ENCODE data around the gene CCDC106. TPM values are rescaled to one million over a fixed set of nuclear protein-coding genes. Genes with fewer than 3 reads are reported as not detected.

The CCDC106 gene
- total RNA-seq, 2 experiments from 2014 or later, result 8.3 to 8.8 TPM

DNA sequence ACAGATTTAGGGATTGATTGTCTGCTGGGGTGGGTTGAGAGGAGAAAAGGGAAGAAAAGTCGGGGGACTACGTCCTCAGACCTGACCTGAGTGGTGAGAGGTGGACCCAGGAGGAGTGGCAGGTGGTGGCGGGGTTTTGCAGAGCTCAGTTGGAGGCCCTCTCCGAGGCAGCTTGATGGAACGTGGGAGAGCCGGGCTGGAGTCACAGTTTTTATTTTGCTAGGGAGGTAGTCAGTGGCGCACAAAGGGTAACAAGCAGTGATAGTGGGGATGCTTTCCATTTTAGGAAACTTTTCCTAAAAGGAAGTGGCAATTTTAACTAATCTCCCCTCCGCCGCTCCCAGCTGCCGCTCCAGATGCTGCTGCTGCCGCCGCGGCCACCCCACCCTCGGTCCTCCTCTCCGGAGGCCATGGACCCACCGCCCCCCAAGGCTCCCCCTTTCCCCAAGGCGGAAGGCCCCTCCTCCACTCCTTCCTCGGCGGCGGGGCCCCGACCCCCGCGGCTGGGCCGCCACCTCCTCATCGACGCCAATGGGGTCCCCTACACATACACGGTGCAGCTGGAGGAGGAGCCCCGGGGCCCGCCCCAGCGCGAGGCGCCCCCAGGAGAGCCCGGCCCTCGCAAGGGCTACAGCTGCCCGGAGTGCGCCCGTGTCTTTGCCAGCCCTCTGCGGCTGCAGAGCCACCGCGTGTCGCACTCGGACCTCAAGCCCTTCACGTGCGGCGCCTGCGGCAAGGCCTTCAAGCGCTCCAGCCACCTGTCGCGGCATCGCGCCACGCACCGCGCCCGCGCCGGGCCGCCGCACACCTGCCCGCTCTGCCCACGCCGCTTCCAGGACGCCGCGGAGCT, 5.6 kb upstream of the CCDC106 start:
- H3K27ac Mint-ChIP-seq, result peak overlapping the region; percentile 98
- peaks cover 3% of the 10 kb centered on the region for H3K9me3 Mint-ChIP-seq
- peak overlapping the region; percentile 93 for H3K4me3 Mint-ChIP-seq
- ChIA-PET POLR2A (no interaction called here), CTCF (interaction anchor here (0.8 to 2.1 kb wide), 7 partner anchors 8 to 138 kb away, joined by 3 to 17 read pairs (median 8); partner anchors contain the start of genes U2AF2 and ZNF784)
- peaks cover 59% of the 10 kb centered on the region for H3K4me1 Mint-ChIP-seq
- H3K36me3 Mint-ChIP-seq (ENCODE audit: low read depth), result peaks cover 37% of the 10 kb centered on the region
- H3K27me3 Mint-ChIP-seq, result no peaks in the 10 kb centered on the region
- DNase-seq, result no peak

DNA sequence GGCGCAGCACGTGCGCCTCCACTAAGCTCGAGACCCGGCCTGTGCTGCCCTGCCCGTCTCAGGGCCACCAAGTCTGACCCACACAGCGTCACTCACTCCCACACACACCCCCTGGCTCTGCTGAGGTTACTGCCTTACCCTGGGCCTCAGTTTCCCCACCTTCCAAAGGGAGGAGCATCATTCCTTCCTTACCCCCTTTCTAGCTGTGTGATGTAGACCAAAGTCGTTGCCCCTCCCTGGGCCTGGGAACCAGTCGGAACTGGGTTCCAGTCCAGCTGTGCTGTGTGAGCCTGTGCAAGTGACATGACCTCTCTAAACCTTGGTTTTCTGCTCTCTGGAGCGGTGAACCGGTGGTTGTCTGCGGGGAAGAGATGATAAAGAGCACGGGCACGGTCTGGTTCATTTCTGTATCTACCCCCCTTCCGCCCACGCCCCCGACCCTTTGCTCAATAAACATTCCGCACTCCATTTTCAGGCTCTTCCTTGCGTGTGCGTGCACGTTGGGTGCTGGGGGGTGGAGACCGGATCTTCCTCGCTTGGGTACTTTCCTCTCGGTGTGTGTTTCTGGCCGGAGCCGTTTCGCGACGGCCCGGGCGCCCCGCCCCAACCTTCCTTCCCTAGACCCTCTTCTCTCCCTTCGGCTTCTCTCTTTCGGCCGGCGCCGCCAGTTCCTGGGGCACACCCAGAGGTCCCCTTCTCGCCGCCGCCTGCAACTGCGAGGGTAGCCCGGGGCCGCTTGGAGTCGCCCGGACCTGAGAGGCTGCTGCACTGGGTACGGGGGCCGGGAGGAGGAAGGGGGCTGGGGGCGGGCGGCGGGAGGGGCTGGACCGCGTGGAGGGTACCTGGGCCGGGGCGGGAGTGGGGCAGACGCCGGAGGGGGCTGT, 4.8 kb upstream of the CCDC106 start, which contains the start of gene ZNF581:
Gene ZNF581, plus strand, starts transcription at position 647 of the 884 bp plus-strand sequence. CDS start 923 bp downstream, outside the sequence.
- Mint-ChIP-seq H3K27me3 (no peaks in the 10 kb centered on the region), H3K9me3 (peaks cover 3% of the 10 kb centered on the region), H3K27ac (peak within 1 kb of the TSS; percentile 98), H3K36me3 (ENCODE audit: low read depth) (peaks cover 32% of the 10 kb centered on the region), H3K4me1 (peaks cover 55% of the 10 kb centered on the region), H3K4me3 (peak within 1 kb of the TSS; percentile 93)
- DNase-seq, result peak; percentile 78
- ChIA-PET POLR2A (no interaction called here), CTCF (interaction anchor here (0.8 to 2.1 kb wide), 6 partner anchors 8 to 139 kb away, joined by 3 to 17 read pairs (median 9); partner anchors contain the start of genes U2AF2 and ZNF784)

DNA sequence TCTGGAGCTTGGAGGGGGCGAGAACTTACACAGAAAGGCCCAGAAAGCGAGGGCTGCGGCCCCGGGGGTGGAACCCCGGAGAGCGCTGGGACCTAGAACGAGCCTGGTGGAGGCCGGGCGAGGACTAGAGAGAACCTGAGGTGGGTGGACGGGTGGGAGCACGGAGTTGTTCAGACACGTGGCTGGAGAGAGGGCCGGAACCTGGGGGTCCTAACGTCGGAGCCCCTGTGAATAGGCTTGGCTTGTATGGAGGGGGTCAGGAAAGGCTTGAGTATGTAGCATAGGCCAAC, 4.2 kb upstream of the CCDC106 start:
- Mint-ChIP-seq H3K27ac (peak overlapping the region; percentile 98), H3K36me3 (ENCODE audit: low read depth) (peaks cover 28% of the 10 kb centered on the region), H3K27me3 (no peaks in the 10 kb centered on the region), H3K4me3 (peak overlapping the region; percentile 93), H3K4me1 (peaks cover 56% of the 10 kb centered on the region), H3K9me3 (peaks cover 3% of the 10 kb centered on the region)
- DNase-seq, result no peak
- CTCF ChIA-PET, result interaction anchor here (2.1 kb wide), 1 partner anchor 11 kb away, joined by 17 read pairs; the partner anchor contains the start of gene U2AF2
- POLR2A ChIA-PET, result no interaction called here

DNA sequence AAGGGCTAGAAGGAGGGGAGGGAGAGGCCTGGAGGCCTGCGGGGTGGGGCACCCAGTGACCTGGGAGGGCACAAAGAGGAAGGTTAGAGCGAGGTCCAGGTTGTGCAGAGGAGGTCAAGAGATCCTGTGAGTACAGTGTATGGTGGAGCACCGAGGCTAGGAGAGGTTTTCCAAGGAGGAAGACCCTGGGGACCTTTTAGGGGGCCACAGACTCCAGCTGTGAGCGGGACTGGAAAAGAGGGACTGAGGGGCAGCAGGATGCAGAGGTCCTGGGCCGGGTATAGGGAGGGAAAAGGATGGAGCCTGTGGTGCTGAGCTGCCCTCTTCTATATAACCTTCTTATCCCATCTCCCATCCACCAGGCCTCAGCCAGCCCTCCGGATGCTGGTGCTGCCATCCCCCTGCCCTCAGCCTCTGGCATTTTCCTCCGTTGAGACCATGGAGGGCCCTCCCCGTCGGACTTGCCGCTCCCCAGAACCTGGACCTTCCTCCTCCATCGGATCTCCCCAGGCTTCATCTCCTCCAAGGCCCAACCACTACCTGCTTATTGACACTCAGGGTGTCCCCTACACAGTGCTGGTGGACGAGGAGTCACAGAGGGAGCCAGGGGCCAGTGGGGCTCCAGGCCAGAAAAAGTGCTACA, 3.7 kb upstream of the CCDC106 start:
- DNase-seq, result no peak
- ChIA-PET POLR2A (no interaction called here), CTCF (interaction anchor here (1.1 to 2.2 kb wide), 2 partner anchors 9 to 10 kb away, joined by 3 to 11 read pairs; partner anchors contain the start of gene U2AF2)
- H3K36me3 Mint-ChIP-seq (ENCODE audit: low read depth), result peaks cover 25% of the 10 kb centered on the region
- no peaks in the 10 kb centered on the region for H3K9me3 Mint-ChIP-seq
- H3K27me3 Mint-ChIP-seq, result no peaks in the 10 kb centered on the region
- H3K4me1 Mint-ChIP-seq, result peaks cover 52% of the 10 kb centered on the region
- peak overlapping the region; percentile 98 for H3K27ac Mint-ChIP-seq
- H3K4me3 Mint-ChIP-seq, result peak overlapping the region; percentile 93

DNA sequence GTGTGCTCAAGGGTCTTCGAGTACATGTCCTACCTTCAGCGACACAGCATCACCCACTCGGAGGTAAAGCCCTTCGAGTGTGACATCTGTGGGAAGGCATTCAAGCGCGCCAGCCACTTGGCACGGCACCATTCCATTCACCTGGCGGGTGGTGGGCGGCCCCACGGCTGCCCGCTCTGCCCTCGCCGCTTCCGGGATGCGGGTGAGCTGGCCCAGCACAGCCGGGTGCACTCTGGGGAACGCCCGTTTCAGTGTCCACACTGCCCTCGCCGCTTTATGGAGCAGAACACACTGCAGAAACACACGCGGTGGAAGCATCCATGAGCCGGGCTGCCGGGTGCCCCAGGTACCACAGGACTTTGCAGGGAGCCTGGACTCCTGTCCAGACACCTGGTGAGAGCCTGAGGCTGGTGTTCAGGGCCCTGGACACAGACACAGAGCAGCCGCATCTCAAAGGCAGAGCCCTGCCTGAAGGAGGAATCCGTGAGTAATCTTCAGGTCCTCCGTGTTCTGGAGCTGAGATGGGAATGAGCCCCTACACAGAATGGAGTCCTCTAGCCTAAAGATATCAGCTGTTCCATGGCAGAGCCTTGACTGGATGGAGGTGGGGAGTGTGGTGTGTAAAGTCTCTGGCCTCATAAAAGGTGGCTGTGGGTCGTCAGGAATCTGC, 3.0 kb upstream of the CCDC106 start:
- no peaks in the 10 kb centered on the region for H3K27me3 Mint-ChIP-seq
- CTCF ChIA-PET, result interaction anchor here (1.1 to 2.2 kb wide), 2 partner anchors 8 to 9 kb away, joined by 3 to 11 read pairs; partner anchors contain the start of gene U2AF2
- peak overlapping the region; percentile 57 for H3K27ac Mint-ChIP-seq
- POLR2A ChIA-PET, result no interaction called here
- DNase-seq, result no peak
- peaks cover 53% of the 10 kb centered on the region for H3K4me1 Mint-ChIP-seq
- H3K36me3 Mint-ChIP-seq (ENCODE audit: low read depth), result peaks cover 25% of the 10 kb centered on the region
- H3K9me3 Mint-ChIP-seq, result no peaks in the 10 kb centered on the region
- H3K4me3 Mint-ChIP-seq, result peak overlapping the region; percentile 93

DNA sequence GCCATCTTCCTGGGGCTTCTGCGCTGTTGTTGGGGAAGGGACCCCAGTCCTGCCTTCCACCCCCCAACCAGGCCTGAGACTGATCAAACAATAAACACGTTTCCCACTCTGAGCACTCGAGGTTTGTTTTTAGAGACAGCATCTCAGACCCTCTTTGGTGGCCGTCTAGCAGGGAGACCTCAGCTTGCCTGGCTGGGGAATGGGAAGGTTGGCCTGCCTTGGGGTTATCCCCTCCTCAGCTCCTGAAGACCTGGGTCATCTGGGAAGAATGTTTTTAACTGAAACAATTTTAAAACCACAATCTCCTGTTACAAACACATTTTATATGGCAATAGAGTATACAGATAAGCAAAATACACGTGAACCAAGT, 2.5 kb upstream of the CCDC106 start:
- Mint-ChIP-seq H3K9me3 (no peaks in the 10 kb centered on the region), H3K4me3 (peak overlapping the region; percentile 47), H3K4me1 (peaks cover 53% of the 10 kb centered on the region), H3K27me3 (no peaks in the 10 kb centered on the region), H3K27ac (peak overlapping the region; percentile 57), H3K36me3 (ENCODE audit: low read depth) (peaks cover 27% of the 10 kb centered on the region)
- CTCF ChIA-PET, result interaction anchor here (2.2 kb wide), 1 partner anchor 9 kb away, joined by 11 read pairs; the partner anchor contains the start of gene U2AF2
- DNase-seq, result no peak
- POLR2A ChIA-PET, result no interaction called here

DNA sequence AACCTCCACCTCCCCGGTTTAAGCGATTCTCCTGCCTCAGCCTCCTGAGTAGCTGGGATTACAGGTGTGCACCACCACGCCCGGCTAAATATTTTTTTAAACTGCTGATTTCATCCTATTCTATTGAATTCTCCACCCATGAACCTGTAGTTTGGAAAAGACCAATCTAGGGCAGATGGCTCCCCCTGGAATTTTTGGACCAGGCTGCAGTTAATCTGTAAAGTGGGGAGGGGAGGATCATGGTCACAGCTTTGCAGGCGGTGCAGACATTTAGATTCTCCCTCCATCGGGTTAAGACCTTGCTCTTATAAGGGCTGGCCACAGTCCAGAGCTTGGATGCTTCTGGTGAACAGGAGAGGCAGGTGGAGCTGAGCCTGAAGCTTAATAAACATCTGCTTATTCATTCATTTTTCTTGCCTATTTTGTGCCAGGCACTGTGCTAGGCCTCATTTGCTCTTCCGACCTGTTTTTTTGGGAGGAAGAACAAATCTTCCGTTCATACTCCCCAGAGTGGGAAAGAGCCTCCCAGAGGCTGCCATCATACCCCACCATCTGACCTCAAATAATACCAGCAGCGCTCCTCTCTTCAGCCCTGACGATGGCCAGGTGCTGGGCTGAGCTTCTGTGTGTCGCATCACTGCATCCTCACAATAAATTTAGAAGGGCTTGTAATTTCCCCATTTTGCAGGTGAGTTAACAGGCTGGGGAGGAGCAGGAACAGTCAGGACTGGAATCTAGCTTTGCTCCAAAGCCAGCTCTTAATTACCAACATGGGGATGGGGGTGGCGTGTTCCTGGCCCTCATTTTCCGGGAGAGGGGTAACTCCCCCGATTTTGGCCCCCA, 902 bp upstream of the CCDC106 start:
- no peaks in the 10 kb centered on the region for H3K9me3 Mint-ChIP-seq
- H3K4me1 Mint-ChIP-seq, result peaks cover 53% of the 10 kb centered on the region
- peak overlapping the region; percentile 54 for H3K27ac Mint-ChIP-seq
- peak overlapping the region; percentile 75 for H3K4me3 Mint-ChIP-seq
- DNase-seq, result no peak
- H3K36me3 Mint-ChIP-seq (ENCODE audit: low read depth), result peaks cover 23% of the 10 kb centered on the region
- no peaks in the 10 kb centered on the region for H3K27me3 Mint-ChIP-seq
- ChIA-PET POLR2A (interaction anchor here (0.6 kb wide), 1 partner anchor 489 kb away, joined by 3 read pairs; no protein-coding TSS in a partner anchor), CTCF (interaction anchor here (0.6 to 1.7 kb wide), 8 partner anchors 9 to 785 kb away, joined by 3 to 12 read pairs (median 4); no protein-coding TSS in a partner anchor)

DNA sequence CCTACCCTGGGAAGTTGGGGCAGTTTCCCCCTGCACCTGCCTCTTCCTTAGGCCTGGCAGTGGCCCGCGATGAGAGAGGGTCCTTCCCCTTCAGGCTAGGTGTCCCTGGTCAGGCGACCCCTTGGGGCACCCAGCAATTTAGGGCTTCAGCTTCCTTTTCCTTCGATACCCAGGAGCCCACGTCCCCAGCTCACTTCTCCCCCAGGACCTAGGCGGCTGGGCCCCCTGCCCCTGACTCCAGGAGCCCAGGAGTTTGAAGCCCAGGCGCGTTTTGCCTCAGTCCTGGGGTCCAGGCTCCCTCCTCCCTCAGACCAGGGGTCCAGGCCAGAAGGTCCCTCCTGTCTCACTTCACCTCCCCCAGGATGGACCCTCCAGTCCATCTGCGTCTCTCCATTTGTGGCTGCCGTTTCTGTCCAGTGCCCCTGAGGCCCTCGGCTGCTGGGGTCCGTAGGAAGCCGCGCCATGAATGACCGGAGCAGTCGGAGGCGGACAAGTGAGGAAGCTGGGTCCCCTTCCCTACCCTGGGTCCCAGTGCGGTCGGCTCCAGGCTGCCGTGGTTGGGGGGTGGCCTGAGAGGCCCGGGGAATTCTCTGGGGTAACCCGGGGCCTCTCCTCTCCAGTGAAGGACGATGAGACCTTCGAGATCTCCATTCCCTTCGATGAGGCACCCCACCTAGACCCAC, 714 bp downstream of the CCDC106 start:
- Mint-ChIP-seq H3K4me3 (peak overlapping the region; percentile 71), H3K27ac (peak overlapping the region; percentile 62), H3K36me3 (ENCODE audit: low read depth) (peaks cover 18% of the 10 kb centered on the region), H3K9me3 (no peaks in the 10 kb centered on the region), H3K27me3 (no peaks in the 10 kb centered on the region), H3K4me1 (peaks cover 46% of the 10 kb centered on the region)
- ChIA-PET CTCF (interaction anchor here (0.7 to 2.1 kb wide), 2 partner anchors 9 to 23 kb away, joined by 4 to 6 read pairs; no protein-coding TSS in a partner anchor), POLR2A (no interaction called here)
- DNase-seq, result no peak

DNA sequence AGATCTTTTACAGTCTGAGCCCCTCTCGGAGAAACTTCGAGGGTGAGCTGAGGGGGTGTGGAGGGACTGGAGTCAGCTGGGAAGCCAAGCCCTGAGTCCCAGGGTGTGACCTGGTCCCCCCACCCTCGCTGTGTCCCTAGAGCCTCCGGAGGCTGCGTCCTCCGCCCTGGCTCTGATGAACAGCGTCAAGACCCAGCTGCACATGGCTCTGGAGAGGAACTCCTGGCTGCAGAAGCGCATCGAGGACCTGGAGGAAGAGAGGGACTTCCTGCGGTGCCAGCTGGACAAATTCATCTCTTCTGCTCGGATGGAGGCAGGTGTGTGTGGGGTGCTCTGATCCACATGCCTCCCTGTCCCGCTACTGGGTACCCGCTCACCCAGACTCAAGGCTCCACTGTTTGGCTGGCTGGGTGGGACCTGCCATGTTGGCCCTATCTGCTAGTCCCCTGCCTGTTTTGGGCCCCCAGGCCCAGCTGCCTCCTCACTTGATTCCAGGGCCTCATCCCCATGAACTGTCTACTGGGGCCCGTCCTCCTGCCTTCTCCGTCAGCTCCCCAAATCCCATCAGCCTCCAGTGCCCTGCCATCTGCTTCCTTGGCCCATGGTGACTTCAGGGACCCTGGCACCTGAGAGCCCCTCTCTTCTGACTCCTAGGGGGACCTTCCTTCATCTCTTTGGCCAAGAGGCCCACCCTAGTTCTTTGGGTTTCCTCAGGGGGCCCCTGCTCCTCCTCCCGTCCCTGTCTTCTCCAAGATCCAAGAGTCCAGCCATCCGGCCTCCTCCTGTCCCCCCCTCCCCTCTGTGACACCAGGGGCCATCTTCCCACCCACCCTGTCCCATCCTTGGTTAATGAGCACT, 1.5 kb downstream of the CCDC106 start:
- DNase-seq, result no peak
- H3K27me3 Mint-ChIP-seq, result no peaks in the 10 kb centered on the region
- ChIA-PET POLR2A (no interaction called here), CTCF (interaction anchor here (0.7 to 2.1 kb wide), 3 partner anchors 10 to 24 kb away, joined by 4 to 6 read pairs (median 4); no protein-coding TSS in a partner anchor)
- H3K4me1 Mint-ChIP-seq, result peaks cover 40% of the 10 kb centered on the region
- H3K27ac Mint-ChIP-seq, result peak overlapping the region; percentile 82
- no peaks in the 10 kb centered on the region for H3K9me3 Mint-ChIP-seq
- H3K4me3 Mint-ChIP-seq, result peak overlapping the region; percentile 64
- H3K36me3 Mint-ChIP-seq (ENCODE audit: low read depth), result peaks cover 18% of the 10 kb centered on the region

DNA sequence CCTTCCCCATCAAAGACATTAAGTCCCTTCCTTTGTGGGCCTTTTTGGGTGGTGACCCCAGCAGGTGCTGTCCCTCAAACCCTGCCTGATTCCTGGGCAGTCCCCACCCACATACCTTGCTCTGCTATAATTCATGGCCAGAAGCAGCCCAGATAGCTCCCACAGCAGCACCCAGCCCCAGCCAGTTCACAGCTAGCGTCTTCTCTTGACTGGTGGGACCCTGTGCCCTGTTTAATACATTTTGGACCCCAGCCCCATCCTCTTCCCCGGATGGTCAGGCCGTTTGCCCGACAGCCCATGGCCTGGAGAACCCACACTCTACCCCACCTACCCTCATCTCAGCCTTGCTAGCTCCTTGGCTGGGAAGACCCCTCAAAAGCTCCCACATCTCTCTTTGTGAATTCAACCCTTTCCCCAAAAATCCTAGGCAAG, 2.1 kb downstream of the CCDC106 start:
- DNase-seq, result no peak
- H3K4me1 Mint-ChIP-seq, result peaks cover 38% of the 10 kb centered on the region
- H3K27me3 Mint-ChIP-seq, result no peaks in the 10 kb centered on the region
- ChIA-PET POLR2A (no interaction called here), CTCF (interaction anchor here (1.4 to 2.1 kb wide), 2 partner anchors 10 to 13 kb away, joined by 4 to 6 read pairs; no protein-coding TSS in a partner anchor)
- H3K27ac Mint-ChIP-seq, result no peak overlapping the region
- H3K4me3 Mint-ChIP-seq, result peak overlapping the region; percentile 27
- peaks cover 18% of the 10 kb centered on the region for H3K36me3 Mint-ChIP-seq (ENCODE audit: low read depth)
- H3K9me3 Mint-ChIP-seq, result no peaks in the 10 kb centered on the region
